Subcutaneous adipose tissue (tissue), 4 donors: ENCODE measurements around the gene MED27. TPM values are rescaled to one million over a fixed set of nuclear protein-coding genes. Genes with fewer than 3 reads are reported as not detected.

Experiments used
- CTCF ChIP-seq: fragments of 450-650 bp; IDR thresholded peaks from one replicate; pipeline ENCODE4 v1.5.1; 2016; ENCODE audit warnings: low read depth, mild to moderate bottlenecking, control low read depth, antibody characterized with exemption, moderate library complexity
- total RNA-seq, 4 donors: library from RNA; depleted of rRNA; stranded (reverse); fragments of >200 nt; gene quantifications; one replicate each; pipeline ENCODE4 v1.1.0, GENCODE V29; 2016

The MED27 gene
- total RNA-seq, 4 donors from 2014 or later = 7.3 to 13.4 (median 9.9) TPM

GRCh38 chr9:131874916-131875670, 204.6 kb downstream of the MED27 start:
- no peak for TF ChIP-seq CTCF

- TF ChIP-seq CTCF = no peak
These were observed 205.2 kb downstream of the MED27 start for GRCh38 chr9:131874447-131874846.

GRCh38 chr9:131873891-131874440, 205.7 kb downstream of the MED27 start:
- no peak for TF ChIP-seq CTCF

- TF ChIP-seq CTCF = no peak
These were observed 206.3 kb downstream of the MED27 start for GRCh38 chr9:131873335-131873734.

GRCh38 chr9:131872702-131873101, 207.0 kb downstream of the MED27 start:
- no peak for TF ChIP-seq CTCF

GRCh38 chr9:131872006-131872405, 207.7 kb downstream of the MED27 start:
- TF ChIP-seq CTCF = no peak

GRCh38 chr9:131870156-131870555, 209.5 kb downstream of the MED27 start:
- TF ChIP-seq CTCF = no peak
